Neutrophil (primary cell): ENCODE results near the gene ATG7.

Experiments
- H3K27ac ChIP-seq: fragments of 200-600 bp; sonication (generic); 2 replicates; pipeline ENCODE4 v1.5.1; 2016; ENCODE audit warnings: mild to moderate bottlenecking, moderate library complexity
- H3K27me3 ChIP-seq: fragments of 200-600 bp; sonication (generic); 2 replicates; pipeline ENCODE4 v1.6.0; 2016; ENCODE audit warnings: mild to moderate bottlenecking
- H3K36me3 ChIP-seq: fragments of 200-600 bp; sonication (generic); 2 replicates; pipeline ENCODE4 v1.5.1; 2017
- H3K4me1 ChIP-seq, 2 experiments: fragments of 200-600 bp in 1 of 2; sonication (generic) in 1 of 2; 1 replicate in 1 of 2; 2 replicates in 1 of 2; pipeline versions ENCODE4 v1.5.1 to v1.6.1; 2013 to 2016; ENCODE audit warnings: low read depth in 1 of 2, low read length in 1 of 2, mild to moderate bottlenecking in 1 of 2, moderate library complexity in 1 of 2; ENCODE audit not compliant: control insufficient read depth in 1 of 2, insufficient read depth in 1 of 2
- H3K4me3 ChIP-seq, 2 experiments: fragments of 200-600 bp in 1 of 2; sonication (generic) in 1 of 2; 1 replicate in 1 of 2; 2 replicates in 1 of 2; pipeline ENCODE4 v1.5.1; 2013 to 2016; ENCODE audit warnings: low read depth in 1 of 2, low read length in 1 of 2, mild to moderate bottlenecking in 1 of 2, moderate library complexity in 1 of 2
- H3K9me3 ChIP-seq: fragments of 200-600 bp; sonication (generic); 2 replicates; pipeline ENCODE4 v1.5.1; 2016
- CTCF ChIP-seq: fragments of 200-600 bp; sonication (generic); IDR thresholded peaks from 2 replicates; pipeline ENCODE4 v1.5.1; 2016; ENCODE audit warnings: antibody characterized with exemption

ATG7 gene

GRCh38 chr3:11529281-11529680 is 257.1 kb downstream of the ATG7 start:
- no peaks in the 10 kb centered on the region for H3K9me3 ChIP-seq
- H3K4me1 ChIP-seq: no peaks in the 10 kb centered on the region
- H3K4me3 ChIP-seq: no peak overlapping the region
- H3K27ac ChIP-seq: no peak overlapping the region
- H3K27me3 ChIP-seq: no peaks in the 10 kb centered on the region
- no peak for TF ChIP-seq CTCF
- H3K36me3 ChIP-seq: peaks cover 17% of the 10 kb centered on the region

- H3K9me3 ChIP-seq: no peaks in the 10 kb centered on the region
- no peaks in the 10 kb centered on the region for H3K27me3 ChIP-seq
- no peak overlapping the region for H3K27ac ChIP-seq
- H3K36me3 ChIP-seq: peaks cover 21% of the 10 kb centered on the region
- TF ChIP-seq CTCF: no peak
- no peaks in the 10 kb centered on the region for H3K4me1 ChIP-seq
- no peak overlapping the region for H3K4me3 ChIP-seq
These were observed 258.0 kb downstream of the ATG7 start for GRCh38 chr3:11530153-11530721.

- no peak for TF ChIP-seq CTCF
- H3K27me3 ChIP-seq: no peaks in the 10 kb centered on the region
- H3K4me3 ChIP-seq: no peak overlapping the region
- no peaks in the 10 kb centered on the region for H3K9me3 ChIP-seq
- no peak overlapping the region for H3K27ac ChIP-seq
- peaks cover 21% of the 10 kb centered on the region for H3K36me3 ChIP-seq
- no peaks in the 10 kb centered on the region for H3K4me1 ChIP-seq
These were observed 260.8 kb downstream of the ATG7 start for GRCh38 chr3:11532931-11533391.

GRCh38 chr3:11534011-11534792 is 262.0 kb downstream of the ATG7 start:
- TF ChIP-seq CTCF: no peak
- Histone ChIP-seq H3K36me3 (peaks cover 21% of the 10 kb centered on the region), H3K4me1 (no peaks in the 10 kb centered on the region), H3K4me3 (no peak overlapping the region), H3K27ac (no peak overlapping the region), H3K9me3 (no peaks in the 10 kb centered on the region), H3K27me3 (no peaks in the 10 kb centered on the region)

- H3K36me3 ChIP-seq: peaks cover 21% of the 10 kb centered on the region
- no peak for TF ChIP-seq CTCF
- H3K9me3 ChIP-seq: no peaks in the 10 kb centered on the region
- H3K27me3 ChIP-seq: no peaks in the 10 kb centered on the region
- H3K4me1 ChIP-seq: no peaks in the 10 kb centered on the region
- no peak overlapping the region for H3K4me3 ChIP-seq
- H3K27ac ChIP-seq: no peak overlapping the region
These were observed 262.6 kb downstream of the ATG7 start for GRCh38 chr3:11534793-11535101.
